ENCODE measurements around the gene CRY1. TPM values are rescaled to one million over a fixed set of nuclear protein-coding genes. Genes with fewer than 3 reads are reported as not detected.

The CRY1 gene
- total and polyA plus RNA-seq, 9 of the 15 experiments (the other 6 are each of a cell fraction or from before 2014, with no cell fraction given), result 8.7 to 33.3 (median 25.2) TPM

DNA sequence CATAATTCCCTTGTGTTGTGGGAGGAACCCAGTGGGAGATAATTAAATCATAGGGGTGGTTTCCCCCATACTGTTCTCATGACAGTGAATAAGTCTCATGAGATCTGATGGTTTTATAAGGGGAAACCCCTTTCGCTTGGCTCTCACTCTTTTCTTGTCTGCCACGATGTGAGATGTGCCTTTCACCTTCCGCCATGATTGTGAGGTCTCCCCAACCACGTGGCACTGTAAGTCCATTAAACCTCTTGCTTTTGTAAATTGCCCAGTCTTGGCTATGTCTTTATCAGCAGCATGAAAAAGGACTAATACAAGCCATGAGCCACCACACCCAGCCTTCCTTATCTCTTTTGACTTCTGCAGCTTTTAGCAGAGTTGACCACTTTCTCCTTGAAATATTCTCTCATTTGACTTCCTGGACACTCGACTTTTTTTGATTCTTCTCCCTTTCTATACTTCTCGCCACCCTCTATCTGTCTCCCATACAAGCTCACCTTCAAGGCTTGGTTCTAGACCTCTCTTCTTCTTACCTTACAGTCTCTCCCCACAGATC, 108.7 kb downstream of the CRY1 start (continued):
- TF ChIP-seq, protein P1, sequence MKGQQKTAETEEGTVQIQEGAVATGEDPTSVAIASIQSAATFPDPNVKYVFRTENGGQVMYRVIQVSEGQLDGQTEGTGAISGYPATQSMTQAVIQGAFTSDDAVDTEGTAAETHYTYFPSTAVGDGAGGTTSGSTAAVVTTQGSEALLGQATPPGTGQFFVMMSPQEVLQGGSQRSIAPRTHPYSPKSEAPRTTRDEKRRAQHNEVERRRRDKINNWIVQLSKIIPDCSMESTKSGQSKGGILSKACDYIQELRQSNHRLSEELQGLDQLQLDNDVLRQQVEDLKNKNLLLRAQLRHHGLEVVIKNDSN (CRISPR knock-in tag; IDR thresholded peaks at IDR 0.05), result peak; percentile 78
- peak; percentile 78; the same call in 1 of the 2 replicates for TF ChIP-seq ADNP (tag; IDR thresholded peaks at IDR 0.05)
- peak; percentile 72; the same call in 1 of the 2 replicates for TF ChIP-seq ESRRA (IDR thresholded peaks at IDR 0.05; ENCODE audit: borderline replicate concordance, low read depth)
- TF ChIP-seq, protein P2, sequence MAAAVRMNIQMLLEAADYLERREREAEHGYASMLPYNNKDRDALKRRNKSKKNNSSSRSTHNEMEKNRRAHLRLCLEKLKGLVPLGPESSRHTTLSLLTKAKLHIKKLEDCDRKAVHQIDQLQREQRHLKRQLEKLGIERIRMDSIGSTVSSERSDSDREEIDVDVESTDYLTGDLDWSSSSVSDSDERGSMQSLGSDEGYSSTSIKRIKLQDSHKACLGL (CRISPR knock-in tag; IDR thresholded peaks at IDR 0.05; ENCODE audit: borderline replicate concordance, poor library complexity, severe bottlenecking), result peak; percentile 66
- TF ChIP-seq SOX6 (IDR thresholded peaks at IDR 0.05), result peak; percentile 62; the same call in 1 of the 2 replicates
- TF ChIP-seq ZNF384 (IDR thresholded peaks at IDR 0.05; ENCODE audit: low read depth, low read length), result peak; percentile 75
- TF ChIP-seq TAF1 (IDR thresholded peaks at IDR 0.05; ENCODE audit: control insufficient read depth, extremely low read depth, insufficient read depth, low read length, severe bottlenecking), result peak; percentile 46
- 0 out of 2 replicates have a peak, but pooled peaks have one; percentile 35 for TF ChIP-seq NR4A1 (CRISPR knock-in tag; IDR thresholded peaks at IDR 0.05)
- peak; percentile 74; the same call in 1 of the 2 replicates for TF ChIP-seq NR4A1 (tag; IDR thresholded peaks at IDR 0.05)
- no peak for TF ChIP-seq DNMT1 (IDR thresholded peaks at IDR 0.05)
- peak; percentile 89 for TF ChIP-seq SMARCA4 (IDR thresholded peaks at IDR 0.05)
- no peak for TF ChIP-seq ZNF644 (tag; IDR thresholded peaks at IDR 0.05; ENCODE audit: low read depth)
- TF ChIP-seq YY1 (IDR thresholded peaks at IDR 0.05; ENCODE audit: borderline replicate concordance in 1 of 3, control insufficient read depth in 1 of 3, extremely low read depth in 1 of 3, insufficient read depth in 3 of 3, insufficient read length in 1 of 3, insufficient replicate concordance in 2 of 3, low read depth in 1 of 3, low read length in 2 of 3), result peak; percentile 18 to 88 (median 20)
- peak; percentile 97 for TF ChIP-seq ZNF766 (CRISPR knock-in tag; conservative IDR thresholded peaks at IDR 0.05)
- TF ChIP-seq SMARCA5 (IDR thresholded peaks at IDR 0.05), result 0 out of 2 replicates have a peak, but pooled peaks have one; percentile 17
- peak; percentile 88 for TF ChIP-seq L3MBTL2 (IDR thresholded peaks at IDR 0.05)
- TF ChIP-seq BRD9 (IDR thresholded peaks at IDR 0.05; ENCODE audit: low read depth, partially characterized antibody), result peak; percentile 58
- TF ChIP-seq BACH1 (tag; IDR thresholded peaks at IDR 0.05), result 0 out of 2 replicates have a peak, but pooled peaks have one; percentile 43
- TF ChIP-seq, protein P3, sequence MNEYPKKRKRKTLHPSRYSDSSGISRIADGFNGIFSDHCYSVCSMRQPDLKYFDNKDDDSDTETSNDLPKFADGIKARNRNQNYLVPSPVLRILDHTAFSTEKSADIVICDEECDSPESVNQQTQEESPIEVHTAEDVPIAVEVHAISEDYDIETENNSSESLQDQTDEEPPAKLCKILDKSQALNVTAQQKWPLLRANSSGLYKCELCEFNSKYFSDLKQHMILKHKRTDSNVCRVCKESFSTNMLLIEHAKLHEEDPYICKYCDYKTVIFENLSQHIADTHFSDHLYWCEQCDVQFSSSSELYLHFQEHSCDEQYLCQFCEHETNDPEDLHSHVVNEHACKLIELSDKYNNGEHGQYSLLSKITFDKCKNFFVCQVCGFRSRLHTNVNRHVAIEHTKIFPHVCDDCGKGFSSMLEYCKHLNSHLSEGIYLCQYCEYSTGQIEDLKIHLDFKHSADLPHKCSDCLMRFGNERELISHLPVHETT (CRISPR knock-in tag; conservative IDR thresholded peaks at IDR 0.05 in 1 of 2, IDR thresholded peaks at IDR 0.05 in 1 of 2), result peak in 1 of 2 experiments; percentile 54; a peak in 2 of 4 replicates
- no peak for TF ChIP-seq POU5F1 (IDR thresholded peaks at IDR 0.05; ENCODE audit: borderline replicate concordance, low read depth, low read length, partially characterized antibody)
- peak; percentile 80 for TF ChIP-seq DMBX1 (CRISPR knock-in tag; IDR thresholded peaks at IDR 0.05; ENCODE audit: borderline replicate concordance)
- no peak for TF ChIP-seq ZNF696 (CRISPR knock-in tag; conservative IDR thresholded peaks at IDR 0.05)

All from K562 (cell line).